Rectal smooth muscle tissue (tissue), 1 donor: ENCODE measurements around the gene MCTP2.
"Not testable (repeated sequence)": the region's sequence is repeated elsewhere in the genome, so short reads cannot be mapped to it uniquely, and the experiment has no call there.

Experiments
- H3K27ac ChIP-seq: one replicate; pipeline ENCODE4 v1.7.0; 2013; ENCODE audit warnings: low read depth, low read length, inconsistent platforms
- H3K27me3 ChIP-seq: one replicate; pipeline ENCODE4 v1.7.0; 2013; ENCODE audit warnings: low read length; ENCODE audit not compliant: control insufficient read depth, insufficient read depth
- H3K36me3 ChIP-seq: one replicate; pipeline ENCODE4 v1.7.0; 2013; ENCODE audit warnings: low read length; ENCODE audit not compliant: control insufficient read depth, insufficient read depth
- H3K4me1 ChIP-seq: one replicate; pipeline ENCODE4 v1.7.0; 2013; ENCODE audit warnings: low read length; ENCODE audit not compliant: control insufficient read depth, insufficient read depth
- H3K4me3 ChIP-seq: one replicate; pipeline ENCODE4 v1.7.0; 2013; ENCODE audit warnings: low read length
- H3K9ac ChIP-seq: one replicate; pipeline ENCODE4 v1.7.0; 2013; ENCODE audit warnings: low read length

Gene MCTP2

DNA sequence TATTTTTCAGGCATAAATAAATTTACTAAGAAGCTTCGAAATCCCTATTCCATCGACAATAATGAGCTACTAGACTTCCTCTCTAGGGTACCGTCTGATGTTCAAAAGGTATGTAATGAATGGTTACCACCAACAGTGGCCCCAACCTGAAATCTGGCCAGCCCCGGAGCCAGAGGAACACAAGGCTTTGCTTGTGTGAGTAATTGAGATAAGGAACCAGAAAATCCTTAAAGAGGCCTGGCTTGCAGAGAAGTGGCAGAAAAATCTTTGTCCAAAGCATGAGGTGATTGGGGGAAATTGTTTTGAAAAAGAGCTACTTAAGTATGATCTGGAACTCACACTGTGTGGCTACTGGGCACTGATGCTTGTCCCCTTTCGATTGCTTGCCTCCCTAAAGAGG lies 245.3 kb downstream of the MCTP2 start:
- H3K4me3 ChIP-seq = no peak overlapping the region
- no peak overlapping the region for H3K27ac ChIP-seq
- no peak overlapping the region for H3K9ac ChIP-seq
- H3K27me3 ChIP-seq = no peaks in the 10 kb centered on the region
- peaks cover 6% of the 10 kb centered on the region for H3K36me3 ChIP-seq
- H3K4me1 ChIP-seq = peaks cover 11% of the 10 kb centered on the region

DNA sequence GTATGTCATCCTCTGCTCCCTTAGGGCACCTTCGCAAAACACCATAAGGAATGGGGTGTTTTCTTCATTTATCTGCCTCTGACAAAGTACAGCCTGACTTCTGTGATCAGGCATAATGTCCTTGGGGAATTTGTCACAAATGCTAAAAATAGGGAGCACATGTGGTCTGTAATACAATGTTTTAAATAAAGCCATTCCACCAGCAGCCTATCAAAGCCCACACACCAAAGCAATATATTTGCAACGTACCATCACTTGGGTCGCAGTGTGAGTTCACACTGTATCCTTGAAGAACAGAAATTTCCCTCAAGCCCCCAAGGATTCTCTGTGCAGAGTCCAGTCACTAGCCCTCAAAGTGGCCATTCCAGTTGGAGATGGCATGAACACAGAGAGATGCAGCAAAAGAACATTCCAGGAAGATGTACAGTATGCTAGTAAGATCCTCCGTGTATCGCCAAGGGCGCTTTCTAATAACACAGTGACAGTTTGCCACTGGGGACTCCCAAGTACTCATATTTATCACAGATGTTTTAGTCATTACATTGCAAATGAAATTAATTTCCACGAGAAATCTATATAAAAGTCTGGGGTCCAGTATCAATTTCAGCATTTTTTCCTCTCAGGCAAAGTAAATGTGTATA lies 246.7 kb downstream of the MCTP2 start:
- H3K4me1 ChIP-seq = peaks cover 11% of the 10 kb centered on the region

DNA sequence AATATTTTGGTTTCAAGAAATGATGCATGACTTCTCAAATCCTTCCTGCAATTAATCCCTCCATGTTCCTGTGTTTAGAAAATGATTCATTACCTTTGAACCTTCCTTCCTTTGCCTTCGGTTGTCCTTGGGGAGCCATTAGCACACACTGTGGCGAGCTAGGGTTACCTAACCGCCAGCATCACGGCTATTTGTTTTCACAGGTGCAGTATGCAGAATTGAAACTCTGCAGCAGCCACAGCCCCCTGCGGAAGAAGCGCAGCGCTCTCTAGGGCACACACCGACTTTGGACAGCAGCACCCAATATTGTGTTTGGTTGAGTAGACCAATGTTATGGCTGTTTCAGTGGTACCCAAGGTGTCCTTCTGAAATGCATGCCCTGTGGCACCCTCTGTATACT lies 247.4 kb downstream of the MCTP2 start:
- Histone ChIP-seq H3K27me3 (no peaks in the 10 kb centered on the region), H3K4me1 (peaks cover 11% of the 10 kb centered on the region), H3K9ac (no peak overlapping the region), H3K27ac (no peak overlapping the region), H3K36me3 (peaks cover 6% of the 10 kb centered on the region), H3K4me3 (no peak overlapping the region)

More for the DNA sequence above, 246.7 kb downstream of the MCTP2 start:
- no peak overlapping the region for H3K9ac ChIP-seq
- H3K36me3 ChIP-seq = peaks cover 6% of the 10 kb centered on the region
- no peaks in the 10 kb centered on the region for H3K27me3 ChIP-seq
- no peak overlapping the region for H3K27ac ChIP-seq
- H3K4me3 ChIP-seq = no peak overlapping the region

DNA sequence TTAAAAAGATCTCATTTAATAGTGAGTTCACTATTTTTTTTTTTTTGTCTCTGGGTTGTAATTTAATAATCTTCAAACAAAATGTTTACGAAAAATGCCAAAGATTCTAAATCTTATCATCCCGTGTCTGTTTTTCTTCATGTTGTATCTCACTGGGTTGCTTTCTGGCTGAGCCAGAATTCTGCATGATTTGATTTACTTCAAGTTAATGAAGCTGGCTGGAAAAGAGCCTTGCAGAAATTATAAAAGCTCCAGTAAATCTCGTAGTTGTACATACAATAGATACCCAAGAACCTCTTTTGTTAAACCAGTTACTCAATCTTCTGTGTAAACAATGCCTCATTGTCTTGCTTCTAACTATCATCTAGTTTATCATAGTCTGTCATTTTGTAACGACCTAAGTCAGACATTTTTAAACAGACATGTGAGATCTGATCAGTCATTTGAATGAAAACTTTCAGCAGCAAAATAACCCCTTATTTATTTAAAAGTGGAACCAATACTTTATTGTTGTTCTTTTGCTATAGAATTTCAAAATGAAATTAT lies 249.0 kb downstream of the MCTP2 start:
- Histone ChIP-seq H3K27me3 (no peaks in the 10 kb centered on the region), H3K4me3 (no peak overlapping the region), H3K27ac (no peak overlapping the region), H3K9ac (no peak overlapping the region), H3K4me1 (peaks cover 11% of the 10 kb centered on the region), H3K36me3 (peaks cover 2% of the 10 kb centered on the region)

DNA sequence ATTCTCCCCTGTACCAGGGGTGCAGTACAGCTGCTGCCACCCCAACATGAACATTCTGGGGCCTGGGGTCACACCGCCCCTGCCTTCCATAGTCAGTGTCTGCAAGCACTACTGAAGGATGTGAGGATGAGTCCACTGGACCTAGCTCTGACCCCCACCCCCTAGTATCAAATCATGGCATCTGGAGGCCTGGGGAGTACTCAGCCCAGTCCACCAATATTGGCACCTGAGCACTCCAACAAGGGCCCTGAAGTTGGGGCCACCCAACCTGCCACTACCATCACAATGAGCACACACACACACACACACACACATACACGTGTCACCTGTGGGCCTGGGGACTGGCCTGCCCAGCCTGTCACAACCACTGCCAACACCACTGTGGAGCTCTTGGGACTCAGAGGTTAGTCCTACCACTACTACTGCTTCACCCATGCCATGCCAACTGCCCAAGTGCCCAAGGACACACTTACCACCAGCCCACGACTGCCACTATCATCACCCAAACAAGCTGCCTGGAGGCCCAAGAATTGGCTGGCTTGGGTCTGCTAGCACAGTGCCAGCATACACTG lies 253.9 kb downstream of the MCTP2 start:
- no peaks in the 10 kb centered on the region for H3K27me3 ChIP-seq
- no peak overlapping the region for H3K27ac ChIP-seq
- H3K9ac ChIP-seq = no peak overlapping the region
- no peak overlapping the region for H3K4me3 ChIP-seq
- no peaks in the 10 kb centered on the region for H3K36me3 ChIP-seq
- H3K4me1 ChIP-seq = peaks cover 8% of the 10 kb centered on the region

DNA sequence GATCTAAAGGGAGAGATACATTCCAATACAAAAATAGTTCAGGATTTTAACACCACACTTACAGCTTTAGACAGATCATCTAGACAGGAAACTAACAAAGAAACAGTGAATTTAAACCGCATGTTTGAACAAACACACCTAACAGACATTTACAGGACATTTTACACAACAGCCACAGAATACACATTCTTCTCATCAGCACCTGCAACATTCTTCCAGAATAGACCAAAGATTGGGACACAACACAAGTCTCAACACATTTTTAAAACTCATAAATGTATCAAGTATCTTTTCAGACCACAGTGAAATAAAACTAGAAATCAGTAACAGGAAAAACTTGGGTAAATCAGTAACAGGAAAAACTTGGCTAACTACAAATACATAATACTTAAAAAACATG lies 256.3 kb downstream of the MCTP2 start:
- Histone ChIP-seq H3K4me1 (no peaks in the 10 kb centered on the region), H3K36me3 (no peaks in the 10 kb centered on the region), H3K27me3 (no peaks in the 10 kb centered on the region), H3K4me3 (no peak overlapping the region), H3K27ac (no peak overlapping the region), H3K9ac (no peak overlapping the region)

DNA sequence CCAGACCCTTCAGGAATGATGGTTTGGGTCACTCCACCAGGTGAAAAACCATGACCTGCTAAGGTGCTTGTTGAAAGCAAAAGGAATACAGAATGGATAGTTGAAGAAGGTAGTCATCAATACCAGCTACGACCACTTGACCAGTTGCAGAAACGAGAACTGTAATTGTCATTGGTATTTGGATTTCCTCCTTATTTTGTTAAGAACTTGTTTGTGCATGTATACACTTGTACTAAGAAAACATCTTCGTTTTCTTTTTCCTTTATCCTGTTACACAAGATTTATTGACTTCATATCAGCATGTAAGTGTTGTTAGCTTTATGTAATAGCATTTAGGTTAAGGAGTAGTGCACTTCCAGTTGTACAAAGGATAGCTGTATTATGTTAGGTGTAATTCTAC lies 261.8 kb downstream of the MCTP2 start:
- Histone ChIP-seq H3K4me3 (no peak overlapping the region), H3K9ac (no peak overlapping the region), H3K27ac (no peak overlapping the region)

DNA sequence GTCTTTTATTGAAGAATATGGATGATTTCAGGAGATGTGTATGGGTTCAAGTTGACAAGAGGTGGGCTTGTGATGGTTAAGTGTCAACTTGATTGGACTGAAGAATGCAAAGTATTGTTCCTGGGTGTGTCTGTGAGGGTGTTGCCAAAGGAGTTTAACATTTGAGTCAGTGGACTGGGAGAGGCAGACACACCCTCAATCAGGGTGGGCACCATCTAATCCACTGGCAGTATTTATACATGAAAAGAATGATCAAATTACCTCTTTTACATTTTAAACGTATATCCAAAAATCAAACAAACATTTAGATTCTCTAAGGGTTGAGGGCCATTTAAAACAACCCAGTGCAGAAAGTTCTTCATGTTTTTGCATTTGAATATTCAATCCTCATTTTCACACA lies 262.2 kb downstream of the MCTP2 start:
- H3K4me3 ChIP-seq, H3K27ac ChIP-seq, H3K36me3 ChIP-seq, H3K4me1 ChIP-seq, H3K27me3 ChIP-seq, H3K9ac ChIP-seq: not testable (repeated sequence)

More for the DNA sequence above, 261.8 kb downstream of the MCTP2 start:
- Histone ChIP-seq H3K4me1 (no peaks in the 10 kb centered on the region), H3K36me3 (no peaks in the 10 kb centered on the region), H3K27me3 (no peaks in the 10 kb centered on the region)

DNA sequence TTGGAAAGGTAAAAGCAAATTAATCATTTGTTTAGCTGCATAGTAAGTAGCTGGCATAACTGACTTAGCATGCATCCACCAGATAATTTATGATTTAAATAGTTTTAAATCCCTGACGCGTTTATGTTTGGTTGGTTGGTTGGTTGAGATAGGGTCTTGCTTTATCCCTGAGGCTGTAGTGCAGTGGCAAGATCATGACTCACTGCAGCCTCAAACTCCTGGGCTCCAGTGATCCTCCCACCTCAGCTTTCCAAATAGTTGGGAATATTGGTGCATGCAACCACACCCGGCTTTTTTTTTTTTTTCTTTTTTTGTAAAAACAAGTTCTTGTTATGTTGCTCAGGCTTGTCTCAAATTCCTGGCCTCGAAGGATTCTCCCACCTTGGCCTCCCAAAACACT lies 263.4 kb downstream of the MCTP2 start:
- no peak overlapping the region for H3K27ac ChIP-seq

DNA sequence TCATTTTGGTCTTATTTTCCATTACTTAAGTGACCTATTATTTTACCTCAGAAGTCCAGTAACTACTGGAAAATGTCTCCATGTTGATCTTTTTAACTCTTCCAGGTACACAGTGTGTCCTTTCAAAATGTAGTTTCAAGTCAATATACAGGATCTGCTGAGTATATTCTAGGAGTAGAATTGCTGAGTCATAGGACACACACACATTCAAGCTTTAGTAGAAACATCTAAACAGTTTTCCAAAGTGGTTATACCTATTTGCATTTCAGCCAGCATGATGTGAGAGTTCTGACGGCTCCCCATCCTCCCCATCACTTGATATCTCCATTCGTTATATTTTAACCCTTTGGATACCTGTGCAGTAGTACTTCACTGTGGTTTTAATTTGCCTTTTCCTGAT lies 271.9 kb downstream of the MCTP2 start:
- Histone ChIP-seq H3K4me3 (no peak overlapping the region), H3K36me3 (no peaks in the 10 kb centered on the region), H3K27me3 (no peaks in the 10 kb centered on the region), H3K27ac (no peak overlapping the region), H3K4me1 (no peaks in the 10 kb centered on the region), H3K9ac (no peak overlapping the region)

More for the DNA sequence above, 263.4 kb downstream of the MCTP2 start:
- H3K36me3 ChIP-seq = no peaks in the 10 kb centered on the region
- H3K4me3 ChIP-seq = no peak overlapping the region
- no peak overlapping the region for H3K9ac ChIP-seq
- H3K27me3 ChIP-seq = no peaks in the 10 kb centered on the region
- no peaks in the 10 kb centered on the region for H3K4me1 ChIP-seq

DNA sequence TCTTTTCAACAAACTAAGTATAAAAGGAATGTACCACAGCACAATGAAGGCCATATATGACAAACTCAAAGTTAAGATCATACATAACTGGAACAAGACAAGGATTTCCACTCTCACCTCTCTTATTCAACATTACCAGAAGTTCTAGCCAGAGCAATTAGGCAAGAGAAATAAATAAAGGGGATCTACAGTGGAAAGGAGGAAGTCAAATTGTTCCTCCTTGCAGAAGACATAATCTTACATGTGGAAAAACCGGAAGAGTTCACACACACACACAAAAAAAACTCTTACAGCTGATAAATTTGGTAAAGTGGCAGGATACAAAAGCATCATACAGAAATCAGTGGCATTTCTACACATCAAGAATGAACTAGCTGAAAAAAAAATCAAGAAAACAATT lies 277.9 kb downstream of the MCTP2 start:
- H3K9ac ChIP-seq = no peak overlapping the region
- no peaks in the 10 kb centered on the region for H3K4me1 ChIP-seq
- H3K27ac ChIP-seq = no peak overlapping the region
- no peaks in the 10 kb centered on the region for H3K27me3 ChIP-seq
- H3K4me3 ChIP-seq = no peak overlapping the region
- H3K36me3 ChIP-seq = no peaks in the 10 kb centered on the region

DNA sequence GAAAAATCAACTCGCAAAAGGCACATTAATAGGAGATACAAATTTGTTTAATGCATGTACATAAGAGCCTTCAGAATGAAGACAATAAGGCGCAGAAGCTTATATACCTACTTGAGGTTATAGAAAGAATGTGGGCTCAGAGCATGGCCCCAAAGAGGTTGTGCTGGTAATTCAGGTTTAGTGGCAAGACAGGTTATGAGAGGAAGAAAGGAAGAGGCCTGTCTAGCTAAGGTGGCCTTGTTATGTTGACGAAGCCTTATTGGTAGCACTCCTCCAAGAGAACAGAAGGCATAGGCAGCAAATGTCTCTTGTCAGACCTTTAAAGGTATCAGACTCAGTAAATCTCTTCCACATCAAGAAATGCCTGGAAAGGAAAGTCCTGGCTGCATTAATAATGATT lies 290.8 kb downstream of the MCTP2 start:
- Histone ChIP-seq H3K4me1 (no peaks in the 10 kb centered on the region), H3K27me3 (no peaks in the 10 kb centered on the region), H3K9ac (no peak overlapping the region), H3K36me3 (no peaks in the 10 kb centered on the region), H3K4me3 (no peak overlapping the region), H3K27ac (no peak overlapping the region)

DNA sequence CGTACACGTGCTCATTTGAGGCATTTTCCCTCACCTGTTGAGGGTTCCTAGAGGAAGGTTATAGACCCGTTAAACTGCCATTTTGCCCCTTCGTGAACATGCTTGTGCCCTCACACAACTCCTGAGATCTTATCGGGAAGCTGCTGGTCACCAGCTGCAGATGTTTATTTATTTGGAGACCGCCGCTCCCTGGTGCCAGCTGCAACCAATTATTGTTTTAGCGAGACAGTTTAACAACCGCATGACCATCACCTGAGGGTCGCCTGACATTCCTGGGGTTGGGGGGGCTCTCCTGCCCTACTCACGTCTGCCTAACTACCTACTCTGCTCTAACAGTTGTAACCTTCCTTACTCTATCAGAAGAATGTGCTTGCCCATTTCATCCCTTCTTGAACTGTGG lies 292.5 kb downstream of the MCTP2 start:
- no peaks in the 10 kb centered on the region for H3K36me3 ChIP-seq
- no peak overlapping the region for H3K9ac ChIP-seq
- no peak overlapping the region for H3K4me3 ChIP-seq
- no peaks in the 10 kb centered on the region for H3K27me3 ChIP-seq
- no peaks in the 10 kb centered on the region for H3K4me1 ChIP-seq
- no peak overlapping the region for H3K27ac ChIP-seq
